ENCODE results near the gene MOAP1. TPM values are rescaled to one million over a fixed set of nuclear protein-coding genes. Genes with fewer than 3 reads are reported as not detected.

The MOAP1 gene
- total RNA-seq, 2 donors from 2014 or later = 12.8 to 22.4 TPM

GRCh38 chr14:93212432-93212831, 27.7 kb upstream of the MOAP1 start:
- Histone ChIP-seq H3K36me3 (peaks cover 4% of the 10 kb centered on the region), H3K9ac (ENCODE audit: low read depth in 2 of 2, low read length in 2 of 2) (no peak overlapping the region)
- TF ChIP-seq, protein P1, sequence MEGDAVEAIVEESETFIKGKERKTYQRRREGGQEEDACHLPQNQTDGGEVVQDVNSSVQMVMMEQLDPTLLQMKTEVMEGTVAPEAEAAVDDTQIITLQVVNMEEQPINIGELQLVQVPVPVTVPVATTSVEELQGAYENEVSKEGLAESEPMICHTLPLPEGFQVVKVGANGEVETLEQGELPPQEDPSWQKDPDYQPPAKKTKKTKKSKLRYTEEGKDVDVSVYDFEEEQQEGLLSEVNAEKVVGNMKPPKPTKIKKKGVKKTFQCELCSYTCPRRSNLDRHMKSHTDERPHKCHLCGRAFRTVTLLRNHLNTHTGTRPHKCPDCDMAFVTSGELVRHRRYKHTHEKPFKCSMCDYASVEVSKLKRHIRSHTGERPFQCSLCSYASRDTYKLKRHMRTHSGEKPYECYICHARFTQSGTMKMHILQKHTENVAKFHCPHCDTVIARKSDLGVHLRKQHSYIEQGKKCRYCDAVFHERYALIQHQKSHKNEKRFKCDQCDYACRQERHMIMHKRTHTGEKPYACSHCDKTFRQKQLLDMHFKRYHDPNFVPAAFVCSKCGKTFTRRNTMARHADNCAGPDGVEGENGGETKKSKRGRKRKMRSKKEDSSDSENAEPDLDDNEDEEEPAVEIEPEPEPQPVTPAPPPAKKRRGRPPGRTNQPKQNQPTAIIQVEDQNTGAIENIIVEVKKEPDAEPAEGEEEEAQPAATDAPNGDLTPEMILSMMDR (IDR thresholded peaks at IDR 0.05) = no peak

GRCh38 chr14:93207468-93208308, 23.0 kb upstream of the MOAP1 start:
- peak overlapping the region; percentile 76 to 85 for H3K9ac ChIP-seq (ENCODE audit: low read depth in 2 of 2, low read length in 2 of 2)
- peak; percentile 48 for DNase-seq
- H3K4me3 ChIP-seq = peak overlapping the region; percentile 83
- no peaks in the 10 kb centered on the region for H3K27me3 ChIP-seq
- H3K4me1 ChIP-seq = no peaks in the 10 kb centered on the region
- H3K36me3 ChIP-seq = peaks cover 4% of the 10 kb centered on the region
- TF ChIP-seq, protein P1 (IDR thresholded peaks at IDR 0.05) = peak; percentile 23
- intact Hi-C loops (cut with DNase I) = no loop called here
- H3K9me3 ChIP-seq = no peaks in the 10 kb centered on the region
- H3K27ac ChIP-seq = peak overlapping the region; percentile 86

More at GRCh38 chr14:93212432-93212831, 27.7 kb upstream of the MOAP1 start:
- intact Hi-C loops (cut with DNase I) = no loop called here
- Histone ChIP-seq H3K4me3 (no peak overlapping the region), H3K4me1 (no peaks in the 10 kb centered on the region), H3K27me3 (no peaks in the 10 kb centered on the region), H3K9me3 (no peaks in the 10 kb centered on the region), H3K27ac (no peak overlapping the region)
- no peak for DNase-seq

DNA sequence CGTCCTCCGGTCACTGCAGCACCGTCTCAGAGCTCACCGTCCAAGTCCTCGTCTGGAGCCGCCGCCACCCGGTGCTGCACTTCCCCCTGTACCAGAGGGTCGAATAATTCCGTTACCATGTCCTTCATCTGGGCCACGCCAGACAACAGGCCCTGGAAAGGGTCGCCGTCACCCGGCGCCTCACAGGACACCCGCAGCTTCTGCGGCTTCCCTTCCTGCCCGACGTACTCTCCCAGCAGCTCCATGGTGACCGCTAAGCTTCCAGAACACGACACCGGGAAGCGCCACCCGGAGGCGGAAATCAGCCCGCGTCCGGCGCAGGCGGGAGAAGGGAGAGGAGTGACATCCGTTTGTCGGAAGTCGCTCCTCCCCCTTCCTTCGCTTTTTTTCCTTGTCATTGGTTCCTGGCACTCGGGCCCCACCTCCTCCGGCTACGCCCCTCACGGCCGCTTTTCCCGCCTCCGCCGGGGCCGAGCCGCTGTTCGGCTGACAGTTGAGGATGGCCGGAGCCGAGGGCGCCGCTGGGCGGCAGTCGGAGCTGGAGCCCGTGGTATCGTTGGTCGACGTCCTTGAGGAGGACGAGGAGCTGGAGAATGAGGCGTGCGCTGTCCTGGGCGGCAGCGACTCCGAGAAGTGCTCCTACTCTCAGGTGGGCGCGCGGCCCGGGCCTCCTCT, 22.2 kb upstream of the MOAP1 start, which contains the start of the genes GON7 and UBR7:
TSS of gene GON7 (minus strand) at position 273 of the 675 bp plus-strand sequence. CDS start at position 245, 28 bp downstream.
TSS of gene UBR7 (plus strand) at position 464 of the 675 bp plus-strand sequence. CDS start at position 500, 36 bp downstream.
- DNase-seq = peak; percentile 98
- Histone ChIP-seq H3K27ac (peak within 1 kb of the TSS; percentile 86), H3K4me1 (no peaks in the 10 kb centered on the region), H3K9me3 (no peaks in the 10 kb centered on the region), H3K36me3 (peaks cover 2% of the 10 kb centered on the region), H3K27me3 (no peaks in the 10 kb centered on the region), H3K9ac (ENCODE audit: low read depth in 2 of 2, low read length in 2 of 2) (peak within 1 kb of the TSS; percentile 76 to 85), H3K4me3 (peak within 1 kb of the TSS; percentile 83)
- intact Hi-C loops (cut with DNase I) = no loop called here
- TF ChIP-seq, protein P1 (IDR thresholded peaks at IDR 0.05) = no peak

GRCh38 chr14:93201155-93201704, 16.5 kb upstream of the MOAP1 start:
- H3K36me3 ChIP-seq = no peaks in the 10 kb centered on the region
- no peak overlapping the region for H3K4me3 ChIP-seq
- no peaks in the 10 kb centered on the region for H3K4me1 ChIP-seq
- intact Hi-C loops (cut with DNase I) = no loop called here
- DNase-seq = no peak
- H3K27me3 ChIP-seq = no peaks in the 10 kb centered on the region
- TF ChIP-seq, protein P1 (IDR thresholded peaks at IDR 0.05) = no peak
- H3K9me3 ChIP-seq = no peaks in the 10 kb centered on the region
- no peak overlapping the region for H3K27ac ChIP-seq
- no peak overlapping the region for H3K9ac ChIP-seq (ENCODE audit: low read depth in 2 of 2, low read length in 2 of 2)

DNA sequence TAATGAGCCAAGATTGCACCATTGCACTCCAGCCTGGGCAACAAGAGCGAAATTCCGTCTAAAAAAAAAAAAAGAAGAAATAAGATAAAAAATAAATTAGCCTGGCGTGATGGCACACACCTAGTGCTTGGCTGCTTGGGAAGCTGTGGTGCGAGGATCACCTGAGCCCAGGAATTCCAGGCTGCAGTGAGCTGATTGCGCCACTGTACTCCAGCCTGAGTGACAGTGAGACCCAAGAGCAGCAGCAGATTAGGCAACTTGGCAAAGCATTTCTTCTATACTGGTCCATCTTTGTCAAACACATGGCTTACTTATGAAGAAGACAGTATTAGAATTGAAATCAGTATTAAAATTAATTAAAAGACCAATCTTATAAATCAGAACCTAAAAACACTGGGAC, 15.9 kb upstream of the MOAP1 start:
- no peaks in the 10 kb centered on the region for H3K9me3 ChIP-seq
- H3K4me1 ChIP-seq = no peaks in the 10 kb centered on the region
- TF ChIP-seq, protein P1 (IDR thresholded peaks at IDR 0.05) = no peak
- H3K27me3 ChIP-seq = no peaks in the 10 kb centered on the region
- DNase-seq = no peak
- no peak overlapping the region for H3K9ac ChIP-seq (ENCODE audit: low read depth in 2 of 2, low read length in 2 of 2)
- no peak overlapping the region for H3K4me3 ChIP-seq
- intact Hi-C loops (cut with DNase I) = no loop called here
- no peaks in the 10 kb centered on the region for H3K36me3 ChIP-seq
- no peak overlapping the region for H3K27ac ChIP-seq
